NCI-H446 treated with DMSO at 0.1 percent for 48 hours (cell line): ENCODE data around the gene RASGRF1.

ENCODE experiments used
- DNase-seq: peaks from one replicate; lab custom pipeline; 2025; lab: John Stamatoyannopoulos, UW

The RASGRF1 gene

GRCh38 chr15:78912316-78912715 lies 178.3 kb downstream of the RASGRF1 start:
- DNase-seq: no peak

GRCh38 chr15:78910271-78910670 lies 180.3 kb downstream of the RASGRF1 start:
- DNase-seq: no peak
